HS-27A (cell line): ENCODE results near the gene DDX51.
"Not testable (repeated sequence)": the region's sequence is repeated elsewhere in the genome, so short reads cannot be mapped to it uniquely, and the experiment has no call there.

Experiments
- DNase-seq: peaks from one replicate; pipeline ENCODE4 v3.0.0-alpha.2; 2012; ENCODE audit warnings: low read depth, missing footprints

Gene DDX51

DNA sequence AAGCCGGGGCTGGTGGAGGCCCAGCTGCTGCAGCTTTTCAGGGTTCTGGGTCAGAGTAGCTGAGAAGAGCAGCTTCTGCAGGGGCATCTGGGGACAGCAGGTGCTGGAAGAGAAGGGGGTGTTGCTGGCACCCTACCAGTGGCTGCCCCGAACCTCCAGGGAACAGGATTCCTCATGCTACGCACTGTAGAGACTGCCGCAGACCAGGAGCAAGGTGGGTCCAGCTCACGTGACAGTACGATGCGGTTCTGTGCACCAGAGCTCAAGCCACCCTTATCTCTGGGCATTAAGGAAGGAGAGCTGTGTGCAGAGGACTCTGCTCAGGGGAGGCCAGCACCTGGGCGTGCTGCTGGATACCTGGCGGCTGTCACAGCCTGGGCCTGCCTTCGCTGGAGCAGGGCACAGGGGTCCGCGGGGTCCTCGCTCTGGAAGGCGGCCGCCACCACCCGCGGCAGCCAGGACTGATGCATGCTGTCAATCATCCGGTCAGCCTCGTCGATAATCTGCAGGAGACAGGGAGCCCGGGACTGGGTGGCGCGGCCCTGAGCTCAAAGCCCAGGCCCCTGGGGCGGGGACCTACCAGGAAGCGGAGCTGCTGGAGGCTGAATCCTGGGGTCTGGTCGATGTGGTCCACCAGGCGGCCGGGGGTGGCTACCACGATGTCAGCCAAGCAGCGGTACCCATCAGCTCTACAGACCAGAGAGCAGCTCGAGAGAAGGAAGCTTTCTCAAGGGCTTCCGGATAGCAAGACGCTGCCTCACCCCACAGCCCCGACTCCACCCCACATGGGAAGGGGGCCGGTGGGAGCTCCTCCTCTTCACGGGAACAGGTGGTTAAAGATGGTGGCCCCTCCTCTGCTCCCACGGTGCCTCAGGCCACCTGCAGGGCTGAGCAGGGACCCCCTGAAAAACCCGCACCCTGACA is 2.9 kb downstream of the DDX51 start:
- no peak for DNase-seq

DNA sequence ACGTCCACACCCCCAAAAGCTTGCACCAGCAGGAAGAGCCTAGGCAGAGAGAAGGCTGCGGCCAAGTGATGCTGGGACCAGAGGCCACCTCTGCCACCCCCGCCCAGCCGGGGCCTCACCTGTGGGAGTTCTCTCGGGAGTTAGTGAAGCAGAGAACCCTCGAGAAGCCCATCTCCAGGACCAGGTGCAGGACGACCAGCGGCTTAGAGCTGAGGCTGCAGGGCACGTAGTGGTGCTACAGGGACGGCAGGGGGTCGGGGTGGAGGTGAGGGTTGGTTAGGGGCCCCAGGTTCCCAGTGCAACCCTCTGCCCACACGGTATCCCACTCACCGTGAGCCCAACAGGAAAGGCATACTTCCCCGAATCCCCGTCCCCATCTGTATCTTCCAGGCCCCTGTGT is 3.6 kb downstream of the DDX51 start:
- DNase-seq: no peak

DNA sequence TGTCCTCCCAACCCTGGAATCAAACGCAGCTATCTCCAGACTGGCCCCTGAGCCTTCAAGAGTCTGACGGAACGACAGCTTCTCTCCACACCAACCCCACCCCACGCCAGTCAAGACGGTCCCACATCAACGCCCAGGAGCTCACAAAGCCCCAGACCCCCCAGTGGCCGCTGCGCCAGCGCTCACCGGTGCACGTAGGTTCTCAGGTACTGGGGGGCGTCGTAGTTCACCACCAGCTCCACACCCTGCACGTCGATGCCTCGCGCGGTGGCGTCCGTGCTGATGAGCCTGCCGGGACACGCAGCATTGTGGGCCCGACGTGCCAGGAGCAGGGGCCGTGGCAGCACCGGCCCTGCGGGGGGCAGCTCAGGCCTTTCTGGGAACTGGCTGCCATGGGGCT is 4.2 kb downstream of the DDX51 start:
- DNase-seq: no peak

DNA sequence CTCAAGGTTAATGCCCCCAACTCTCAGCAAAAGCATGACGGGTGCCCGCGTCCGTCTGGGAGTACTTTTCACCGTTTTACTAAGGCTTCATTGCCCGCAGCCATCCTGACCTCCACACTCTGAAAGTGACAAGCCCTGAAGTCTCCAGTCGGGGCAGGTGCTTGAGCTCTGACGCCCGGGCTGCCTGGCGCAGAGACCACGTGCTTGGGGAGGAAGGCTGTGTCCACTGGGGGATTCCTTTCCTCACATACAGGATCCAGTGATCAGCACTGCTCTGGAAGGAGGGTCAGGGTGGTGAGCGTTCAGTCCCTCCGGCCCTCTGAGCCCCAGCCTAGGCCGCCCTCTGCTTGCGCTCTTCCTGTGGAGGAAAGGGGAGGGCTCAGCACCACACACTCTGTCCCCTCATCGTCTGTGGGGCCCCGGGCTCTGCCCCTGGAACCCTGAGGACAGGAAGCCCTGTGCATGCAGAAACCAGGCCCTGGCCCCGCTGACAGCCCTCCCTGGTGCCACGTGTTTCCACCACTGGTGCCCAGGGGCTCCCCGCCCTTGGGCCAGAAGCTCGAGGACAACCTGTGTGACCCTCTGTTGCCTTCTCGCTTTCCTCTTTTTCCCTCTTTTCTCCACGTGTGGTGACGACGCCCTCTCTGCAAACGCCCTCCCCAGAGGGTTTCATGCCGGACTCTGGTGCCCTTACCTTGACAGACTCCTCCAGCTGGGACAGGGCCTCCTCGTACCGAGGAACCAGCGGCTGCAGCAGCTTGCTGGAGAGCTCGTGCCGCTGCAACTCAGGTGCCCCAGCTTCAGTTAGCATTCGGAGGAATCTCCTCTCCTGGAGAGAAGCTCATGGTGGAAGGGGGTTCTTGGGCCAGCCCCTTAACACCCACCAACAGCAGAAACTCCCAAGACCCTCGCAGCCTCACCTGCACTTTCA is 4.9 kb downstream of the DDX51 start:
- no peak for DNase-seq

DNA sequence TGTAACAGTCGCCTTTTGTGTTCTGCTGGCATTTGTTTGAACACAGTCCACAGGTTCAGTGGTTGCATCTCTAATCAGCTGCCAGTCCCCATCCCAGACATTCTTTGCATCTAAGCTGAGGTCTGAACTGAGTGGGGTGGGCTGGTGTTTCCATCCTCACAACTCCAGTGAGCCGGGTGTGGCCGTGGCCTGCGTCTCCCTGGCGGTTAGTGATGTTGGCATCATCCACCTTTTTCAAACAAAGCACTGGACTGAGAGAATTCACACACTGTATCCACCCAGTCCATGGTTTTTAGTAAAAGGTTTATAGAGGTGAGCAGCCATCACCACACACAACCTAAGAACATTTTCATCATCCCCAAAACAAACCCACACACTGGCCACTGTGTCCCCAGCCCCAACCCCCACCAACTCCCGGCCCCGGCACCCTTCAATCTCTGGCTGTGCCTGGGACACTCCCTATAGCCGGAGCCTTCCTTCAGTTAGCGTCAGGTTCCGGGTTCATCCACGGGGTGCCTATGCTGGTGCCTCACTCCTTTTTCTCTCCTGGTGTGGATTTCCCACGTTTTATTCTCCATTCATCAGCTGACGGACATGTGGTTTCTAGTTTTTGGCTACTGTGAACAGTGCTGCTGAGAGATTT is 6.5 kb downstream of the DDX51 start:
- DNase-seq: no peak

DNA sequence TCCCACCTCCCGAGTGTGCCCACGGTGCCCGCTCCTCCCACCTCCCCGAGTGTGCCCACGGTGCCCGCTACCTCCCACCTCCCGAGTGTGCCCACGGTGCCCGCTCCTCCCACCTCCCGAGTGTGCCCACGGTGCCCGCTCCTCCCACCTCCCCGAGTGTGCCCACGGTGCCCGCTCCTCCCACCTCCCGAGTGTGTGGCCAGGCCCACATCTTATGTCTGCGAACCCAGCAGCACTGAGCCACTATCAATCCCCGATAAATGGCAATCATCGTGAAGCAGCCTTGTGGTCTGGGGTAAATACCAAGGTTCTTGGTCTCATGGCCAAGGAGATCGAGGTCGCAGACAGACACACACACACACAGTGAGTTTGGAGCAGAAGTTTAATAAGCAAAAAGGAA is 7.9 kb downstream of the DDX51 start:
- DNase-seq: not testable (repeated sequence)

DNA sequence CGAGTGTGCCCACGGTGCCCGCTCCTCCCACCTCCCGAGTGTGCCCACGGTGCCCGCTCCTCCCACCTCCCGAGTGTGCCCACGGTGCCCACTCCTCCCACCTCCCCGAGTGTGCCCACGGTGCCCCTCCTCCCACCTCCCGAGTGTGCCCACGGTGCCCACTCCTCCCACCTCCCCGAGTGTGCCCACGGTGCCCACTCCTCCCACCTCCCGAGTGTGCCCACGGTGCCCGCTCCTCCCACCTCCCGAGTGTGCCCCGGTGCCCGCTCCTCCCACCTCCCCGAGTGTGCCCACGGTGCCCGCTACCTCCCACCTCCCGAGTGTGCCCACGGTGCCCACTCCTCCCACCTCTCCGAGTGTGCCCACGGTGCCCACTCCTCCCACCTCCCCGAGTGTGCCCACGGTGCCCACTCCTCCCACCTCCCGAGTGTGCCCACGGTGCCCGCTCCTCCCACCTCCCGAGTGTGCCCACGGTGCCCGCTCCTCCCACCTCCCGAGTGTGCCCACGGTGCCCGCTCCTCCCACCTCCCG is 9.4 kb downstream of the DDX51 start:
- DNase-seq: not testable (repeated sequence)

DNA sequence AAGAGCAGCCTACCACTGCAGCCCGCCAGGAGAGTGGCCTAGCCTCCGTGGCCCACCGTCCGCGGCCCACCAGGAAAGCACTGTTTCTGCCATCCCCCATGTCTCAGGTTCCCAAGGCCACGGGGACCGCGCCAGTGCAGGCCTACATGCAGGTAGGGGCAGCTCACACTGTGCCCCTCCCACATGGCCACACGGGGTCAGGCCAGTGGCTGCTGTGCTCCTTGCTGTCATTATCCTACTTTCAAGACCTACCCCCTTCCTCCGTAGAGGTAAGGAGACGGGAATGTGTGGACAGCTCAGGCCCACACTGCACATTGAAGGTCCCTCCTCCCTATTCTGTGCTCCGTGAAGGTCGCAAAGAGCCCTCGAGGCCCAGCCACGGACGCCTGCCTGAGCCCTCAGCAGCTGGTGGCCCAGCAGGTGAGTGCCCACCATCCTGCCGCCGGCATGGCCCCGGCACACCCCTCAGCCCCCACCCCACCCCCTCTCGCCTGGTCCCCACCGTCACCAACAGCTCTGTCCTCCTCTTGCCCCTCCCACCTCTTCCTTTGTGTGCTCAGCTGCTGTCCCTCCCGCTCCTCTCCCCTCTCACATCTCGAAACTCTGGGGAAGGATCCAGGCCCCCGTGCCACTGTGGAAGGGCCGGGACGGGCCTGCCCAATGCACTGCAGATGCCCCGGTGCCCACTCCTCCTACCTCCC is 10.0 kb downstream of the DDX51 start:
- no peak for DNase-seq

DNA sequence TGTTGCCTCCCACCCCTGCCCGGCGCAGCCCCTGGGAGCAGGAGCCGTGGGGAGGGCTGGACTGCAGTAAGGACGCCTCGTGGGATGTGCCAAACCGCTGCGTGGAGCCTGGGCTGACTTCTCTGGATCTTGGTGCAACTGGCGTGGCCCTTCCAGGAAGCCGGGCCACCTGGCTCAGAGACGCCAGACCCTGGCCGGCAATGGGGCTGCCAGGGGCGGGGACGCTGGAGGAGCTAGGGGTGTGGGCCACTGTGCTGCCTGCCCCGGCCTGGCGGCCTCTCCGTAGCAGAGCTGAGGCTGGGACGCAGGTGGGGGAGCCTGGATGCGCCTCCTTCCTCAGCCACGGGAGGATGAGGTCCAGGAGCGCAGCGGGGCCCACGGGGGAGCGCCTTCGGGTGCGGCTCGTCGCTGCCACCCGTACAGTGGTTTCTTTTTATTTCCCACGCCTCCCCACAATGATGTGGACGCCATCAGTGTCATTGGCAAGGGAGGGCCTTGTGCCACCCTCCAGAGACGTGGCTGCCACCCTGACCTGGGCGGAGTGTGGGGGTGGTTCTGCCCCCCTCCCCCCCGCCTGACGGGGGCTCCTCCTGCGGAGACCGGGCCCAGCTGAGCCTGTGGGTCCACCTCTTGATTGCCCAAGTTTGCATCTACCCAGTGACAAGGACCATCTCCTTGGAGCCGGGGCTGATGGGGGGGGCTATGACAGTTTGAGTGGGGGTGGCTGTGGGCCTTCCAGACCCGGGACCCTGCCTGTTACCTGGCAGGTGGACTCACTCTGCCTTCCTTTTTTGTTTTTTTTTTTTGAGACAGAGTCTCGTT is 11.3 kb downstream of the DDX51 start:
- DNase-seq: no peak

DNA sequence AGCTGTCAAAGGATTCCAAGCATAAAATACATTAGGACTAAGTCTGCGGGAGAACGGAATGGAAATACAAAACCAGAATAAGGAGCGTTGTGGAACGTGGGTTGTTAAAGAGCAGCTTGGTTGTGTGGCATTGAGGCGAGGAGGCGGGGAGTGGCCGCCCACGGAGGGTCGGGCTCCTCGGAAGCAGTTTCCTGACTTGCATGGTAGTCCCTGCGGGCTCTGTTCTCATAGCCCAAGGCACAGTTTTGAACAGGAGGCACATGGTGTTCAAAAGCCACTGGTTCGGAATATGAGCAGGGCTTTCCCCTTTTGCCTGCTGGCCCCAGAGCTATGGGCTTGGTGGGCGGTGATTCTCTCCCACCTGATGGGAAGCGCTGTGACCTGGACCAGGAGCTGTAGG is 12.2 kb downstream of the DDX51 start:
- no peak for DNase-seq

DNA sequence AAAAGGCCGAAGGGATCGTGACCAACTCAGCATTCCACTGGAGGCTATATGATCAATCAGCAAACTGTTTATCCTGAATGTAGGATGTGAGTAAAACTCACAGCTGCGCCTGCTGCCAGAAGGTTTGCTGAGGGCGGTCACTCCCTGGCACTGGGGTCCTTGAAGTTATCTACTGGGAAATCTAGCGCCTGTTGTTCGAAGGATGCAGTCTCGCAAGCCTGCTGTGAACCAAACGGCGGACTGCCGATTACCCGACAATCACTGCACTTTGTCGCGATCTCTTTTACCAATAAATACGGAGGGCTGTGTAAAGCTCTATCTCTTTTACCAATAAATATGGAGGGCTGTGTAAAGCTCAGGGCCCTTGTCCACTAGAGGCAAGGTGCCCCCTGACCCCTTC is 12.9 kb downstream of the DDX51 start:
- no peak for DNase-seq

DNA sequence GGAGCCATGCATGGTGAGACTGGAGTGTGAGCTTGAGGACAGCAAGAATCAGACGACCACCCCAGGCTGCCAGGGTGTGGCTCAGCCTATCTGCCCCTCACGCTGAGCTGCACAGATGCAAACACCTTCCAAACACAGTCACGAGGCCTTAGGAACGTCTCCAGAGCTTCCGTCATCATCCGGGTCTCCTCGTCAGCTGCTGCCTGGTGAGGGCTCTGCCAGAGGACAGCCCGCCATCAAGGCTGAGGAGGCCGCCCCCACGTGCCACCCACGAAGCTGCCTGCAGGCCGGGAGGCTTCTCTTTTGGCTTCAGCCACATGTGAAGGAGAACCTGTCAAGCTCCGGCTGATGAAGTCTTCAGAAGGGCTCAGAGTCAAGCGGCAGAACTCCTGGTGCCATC is 13.4 kb downstream of the DDX51 start:
- DNase-seq: no peak

DNA sequence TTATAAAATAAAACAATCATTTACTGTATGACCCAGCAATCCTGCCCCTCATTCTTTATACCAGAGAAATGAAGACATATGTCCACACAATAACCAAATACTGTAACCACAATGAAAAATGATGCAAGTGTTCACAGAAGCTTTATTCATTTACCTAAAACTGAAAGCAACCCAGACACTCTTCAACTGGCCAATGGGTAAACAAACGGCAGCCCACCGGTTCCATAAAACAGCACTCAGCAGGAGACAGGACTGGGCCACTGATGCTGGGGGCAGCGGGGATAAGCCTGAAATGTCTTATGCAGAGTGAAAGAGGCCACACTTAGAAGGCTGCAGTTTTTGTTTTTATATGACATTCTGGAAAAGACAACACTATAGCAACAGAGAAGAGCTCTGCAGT is 15.1 kb downstream of the DDX51 start:
- no peak for DNase-seq

DNA sequence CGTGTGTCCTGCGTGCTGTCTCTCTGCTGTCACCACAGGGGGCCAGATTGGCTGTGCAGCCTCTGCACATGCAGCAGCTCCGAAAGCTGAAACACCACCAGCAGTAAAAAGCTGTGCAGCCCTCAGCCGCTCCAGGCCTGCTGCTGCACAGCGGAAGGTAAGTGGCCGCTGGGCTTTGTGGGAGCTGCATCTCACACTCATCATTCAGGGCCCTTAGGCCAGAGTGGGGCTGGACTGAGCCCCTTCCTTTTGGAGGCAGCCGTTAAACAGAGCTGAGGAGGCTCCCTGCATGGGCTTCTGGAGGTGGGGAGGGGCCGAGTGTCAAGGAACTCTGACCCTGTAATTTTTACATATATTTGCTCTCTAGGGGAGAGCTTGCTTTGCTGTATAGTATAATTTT is 17.1 kb downstream of the DDX51 start:
- no peak for DNase-seq

DNA sequence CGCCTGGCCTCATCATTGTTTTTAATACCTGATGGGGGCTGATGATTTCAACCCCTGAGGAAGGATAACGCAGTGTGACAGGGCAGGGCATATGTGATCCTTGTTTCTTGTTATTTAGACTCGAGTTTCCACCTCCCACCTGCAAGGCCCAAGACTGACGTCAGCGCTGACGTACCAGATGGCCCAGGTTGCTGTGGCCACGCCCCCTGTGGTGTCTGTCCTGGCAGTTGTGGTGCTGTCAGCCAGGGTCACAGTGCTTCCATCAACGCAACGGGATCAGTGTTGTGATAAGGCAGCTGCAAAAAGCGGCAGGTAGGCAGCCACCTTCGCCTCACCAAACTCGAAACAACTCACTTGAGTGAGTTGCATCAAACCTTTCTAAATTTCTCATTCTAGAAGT is 18.4 kb downstream of the DDX51 start:
- no peak for DNase-seq

DNA sequence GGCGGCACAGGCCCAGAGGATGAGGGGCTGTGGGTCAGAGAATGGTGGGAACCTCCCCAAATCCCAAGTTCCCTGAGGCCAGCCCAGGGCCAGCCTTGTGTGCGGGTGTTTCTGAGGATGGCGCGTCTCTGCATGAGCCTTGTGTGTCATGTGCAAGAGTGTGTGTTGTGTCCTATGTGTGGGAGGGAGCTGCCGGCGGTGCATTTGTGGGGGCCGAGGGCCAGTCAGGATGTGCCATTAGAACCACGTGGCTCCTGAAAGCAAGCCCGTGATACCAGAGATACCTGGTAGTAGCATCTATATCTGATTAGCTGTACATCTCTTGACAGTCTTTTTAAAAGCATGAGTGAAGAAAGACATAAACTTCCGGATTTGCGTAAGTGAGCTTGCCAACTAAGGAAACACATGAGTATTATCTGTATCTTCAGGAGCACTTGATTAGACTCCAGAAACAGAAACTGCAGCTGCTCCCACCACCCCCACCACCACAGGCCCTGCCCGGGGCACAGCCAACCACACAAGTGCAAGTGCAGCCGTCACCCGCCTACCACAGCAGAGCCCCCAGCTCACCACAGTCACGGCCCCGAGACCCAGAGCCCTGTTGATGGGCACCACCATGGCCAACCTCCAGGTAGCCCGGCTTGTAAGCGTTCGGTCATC is 19.2 kb downstream of the DDX51 start:
- no peak for DNase-seq

DNA sequence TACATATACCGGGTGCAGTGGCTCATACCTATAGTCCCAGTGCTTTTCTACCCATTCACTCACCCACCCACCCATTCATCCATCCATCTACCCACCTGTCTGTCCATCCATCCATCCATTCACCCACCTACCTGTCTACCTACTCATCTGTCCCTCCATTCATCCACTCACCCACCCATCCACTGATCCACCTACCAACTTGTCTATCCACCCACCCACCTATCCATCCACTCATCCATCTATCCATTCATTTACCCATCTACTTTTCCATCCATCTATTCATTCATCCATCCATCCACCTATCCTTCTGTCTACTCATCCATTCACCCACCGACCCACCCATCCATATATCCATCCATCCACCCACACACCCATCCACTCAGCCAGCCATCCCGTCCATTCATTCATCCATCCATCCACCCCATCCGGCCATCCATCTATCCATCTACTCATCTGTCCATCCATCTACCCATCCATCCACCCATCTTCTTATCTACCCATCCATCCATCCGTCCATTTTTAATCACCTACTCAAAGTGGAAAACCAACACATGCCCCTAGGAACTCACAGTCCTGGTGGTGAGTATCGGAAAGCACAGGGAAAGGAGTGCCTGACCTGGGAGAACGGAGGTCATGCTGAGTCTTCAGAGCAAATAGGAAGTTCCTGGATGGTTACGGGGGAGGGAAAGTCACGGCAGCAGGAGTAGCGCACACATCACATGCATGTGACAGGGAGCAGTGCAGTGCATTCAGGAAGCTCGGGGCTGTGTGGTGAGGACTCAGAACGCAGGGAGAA is 20.0 kb downstream of the DDX51 start:
- no peak for DNase-seq

DNA sequence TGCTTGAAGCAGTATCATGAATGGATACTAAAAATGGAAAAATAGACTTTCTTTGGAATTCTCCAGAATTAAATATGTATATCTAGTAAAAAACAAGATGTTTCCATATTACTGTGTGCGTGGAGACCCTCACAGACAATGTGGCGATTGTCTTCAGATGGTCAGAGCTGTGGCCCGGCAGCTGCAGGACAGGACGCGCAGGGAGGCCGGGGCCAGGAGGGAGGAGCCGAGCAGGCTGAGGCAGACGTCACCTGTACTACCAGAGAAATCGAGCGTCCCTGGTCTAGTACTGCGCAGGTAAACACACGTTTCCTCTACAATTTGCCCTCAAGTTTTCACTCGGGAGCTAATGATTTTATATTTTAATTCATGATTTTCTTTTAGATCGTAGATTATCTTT is 22.8 kb downstream of the DDX51 start:
- DNase-seq: no peak

DNA sequence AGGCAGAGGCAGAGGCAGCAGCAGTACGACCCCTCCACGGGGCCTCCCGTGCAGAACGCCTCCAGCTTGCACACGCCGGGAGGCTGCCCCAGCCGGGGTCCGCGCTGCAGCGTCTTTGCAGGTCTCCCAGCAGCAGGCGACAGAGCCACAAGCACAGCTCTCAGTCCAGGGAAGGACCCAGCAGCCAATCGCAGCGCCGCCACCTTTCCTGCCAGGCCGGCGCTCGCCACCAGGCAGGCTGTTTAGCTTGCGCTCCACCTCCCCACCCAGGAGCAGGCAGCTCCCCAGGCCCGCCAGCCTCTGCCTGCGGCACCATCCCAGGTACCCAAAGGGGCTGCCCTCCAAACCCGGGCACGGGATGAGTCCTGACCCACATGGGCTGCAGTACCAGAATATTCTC is 25.2 kb downstream of the DDX51 start:
- DNase-seq: no peak

DNA sequence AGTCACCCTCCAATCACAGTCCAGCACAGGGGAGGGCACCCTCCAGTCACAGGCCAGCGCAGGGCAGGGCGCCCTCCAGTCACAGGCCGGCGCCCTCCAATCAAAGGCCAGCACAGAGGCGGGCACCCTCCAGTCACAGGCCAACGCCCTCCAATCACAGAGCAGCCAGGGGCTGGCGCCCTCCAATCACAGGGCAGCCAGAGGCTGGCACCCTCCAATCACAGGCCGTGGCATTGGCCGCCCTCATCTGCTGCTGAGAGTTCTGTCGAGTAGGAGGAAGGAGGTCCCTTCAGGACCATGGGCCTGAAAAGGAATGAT is 26.6 kb downstream of the DDX51 start:
- no peak for DNase-seq
